Endothelial cell of coronary artery (primary cell): ENCODE results near the gene OR5T1. TPM values are rescaled to one million over a fixed set of nuclear protein-coding genes. Genes with fewer than 3 reads are reported as not detected.

Experiments
- total RNA-seq: library from RNA; depleted of rRNA; stranded (reverse); fragments of >200 nt; gene quantifications from 2 replicates; pipeline ENCODE4 v1.2.3, GENCODE V29; 2014

The OR5T1 gene
- total RNA-seq: not detected in 2 replicates

GRCh38 chr11:56273854-56274253 is at the start of gene OR5T1:
Gene OR5T1, plus strand, starts transcription at chr11:56274154. Its CDS starts 1,485 bp downstream, at chr11:56275639.

DNA sequence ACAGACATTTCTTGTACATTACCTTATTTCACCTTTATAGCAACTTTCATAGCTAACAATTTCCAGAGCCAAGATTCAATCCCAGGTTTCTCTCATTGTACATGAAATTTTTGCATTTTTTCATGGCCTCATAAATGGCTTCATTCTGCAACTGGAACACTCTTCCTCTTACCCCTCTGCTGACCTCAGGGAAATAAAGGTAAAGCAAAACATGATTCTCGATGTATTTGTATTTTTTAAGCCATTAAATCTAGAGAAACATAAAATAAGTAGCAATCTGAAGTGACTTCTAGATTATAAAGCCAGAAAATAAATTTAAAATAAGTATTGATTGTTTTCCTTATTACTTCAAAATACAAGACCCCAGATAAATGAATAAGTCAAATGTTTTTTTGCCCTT is 39.8 kb upstream of the OR5T1 start, which contains the start of gene OR5T2:
Gene OR5T2, minus strand, starts transcription at position 101 of the 400 bp plus-strand sequence. CDS start 1,193 bp downstream, outside the sequence.

DNA sequence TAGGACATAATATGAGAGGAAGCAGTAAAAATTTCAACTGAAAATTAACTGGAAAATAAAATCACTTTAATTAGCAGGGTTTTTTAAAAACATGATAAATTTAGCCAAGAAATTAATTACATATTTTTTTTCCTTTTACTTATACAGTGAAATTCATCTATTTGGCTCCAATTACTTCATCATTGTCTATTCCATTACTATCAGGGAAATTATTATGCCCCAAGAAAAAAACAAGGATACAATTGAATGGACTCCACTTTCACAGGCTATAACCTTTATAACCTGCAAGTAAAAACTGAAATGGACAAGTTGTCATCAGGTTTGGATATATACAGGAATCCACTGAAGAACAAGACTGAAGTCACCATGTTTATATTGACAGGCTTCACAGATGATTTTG is 22.0 kb upstream of the OR5T1 start, which contains the start of gene OR5T3:
Gene OR5T3, plus strand, starts transcription at position 301 of the 400 bp plus-strand sequence. Its CDS starts 0 bp downstream, at position 301.

DNA sequence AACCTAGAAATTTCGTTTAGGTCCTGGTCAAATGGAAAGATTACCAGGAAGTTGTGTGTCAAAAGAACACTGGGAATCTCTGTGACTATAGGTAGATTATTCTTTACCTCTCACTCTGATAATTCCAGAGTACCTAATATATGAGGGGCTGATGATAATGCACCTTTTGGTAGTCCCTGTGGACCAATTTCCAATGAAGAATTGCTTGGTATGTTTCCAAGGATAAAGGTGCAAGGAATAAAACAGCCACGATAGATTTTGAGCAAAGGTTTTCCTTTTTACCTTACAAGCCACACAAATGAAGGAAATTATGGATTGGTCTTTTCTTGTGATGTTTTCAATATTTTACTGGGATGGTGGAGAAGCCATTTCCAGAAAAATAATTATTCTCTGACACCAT is 18.2 kb downstream of the OR5T1 start, which contains the start of gene OR8H1:
Gene OR8H1, minus strand, starts transcription at position 101 of the 400 bp plus-strand sequence. CDS start 1,192 bp downstream, outside the sequence.

DNA sequence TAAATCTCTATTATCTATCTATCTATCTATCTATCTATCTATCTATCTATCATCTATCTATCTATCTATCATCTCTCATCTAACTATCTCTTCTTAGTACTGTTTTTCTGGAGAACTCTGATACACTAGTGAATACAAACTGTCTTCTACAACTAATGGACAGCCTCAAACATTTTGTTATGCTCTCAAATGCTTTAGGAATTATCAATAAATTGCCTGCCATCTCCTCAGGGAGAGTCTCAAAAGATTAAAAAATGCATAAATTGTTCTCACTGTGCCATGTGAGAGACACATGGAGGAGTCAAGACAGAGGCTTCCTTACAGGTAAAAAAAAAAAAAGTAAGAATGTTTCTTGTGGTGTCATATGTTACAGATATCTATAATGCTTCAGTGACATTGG is 40.9 kb downstream of the OR5T1 start, which contains the start of gene OR8K3:
Gene OR8K3, plus strand, starts transcription at position 301 of the 400 bp plus-strand sequence. CDS start 3,163 bp downstream, outside the sequence.

Other genes with a start within 250 kb of the OR5T1 start
- gene OR5AS1, start 246.5 kb upstream of the OR5T1 start, total RNA-seq: not detected in 2 replicates
- gene OR8I2, start 180.8 kb upstream of the OR5T1 start, total RNA-seq: not detected in 2 replicates
- not detected in 2 replicates for gene OR8H2, start 170.5 kb upstream of the OR5T1 start, total RNA-seq
- not detected in 2 replicates for gene OR8H3, start 151.8 kb upstream of the OR5T1 start, total RNA-seq
- gene OR8J3, start 134.0 kb upstream of the OR5T1 start, total RNA-seq: not detected in 2 replicates
- not detected in 2 replicates for gene OR8K5, start 113.8 kb upstream of the OR5T1 start, total RNA-seq
- not detected in 2 replicates for gene OR5J2, start 97.5 kb upstream of the OR5T1 start, total RNA-seq
- not detected in 2 replicates for gene OR5T2, start 39.9 kb upstream of the OR5T1 start, total RNA-seq
- not detected in 2 replicates for gene OR5T3, start 21.9 kb upstream of the OR5T1 start, total RNA-seq
- gene OR8H1, start 18.1 kb downstream of the OR5T1 start, total RNA-seq: not detected in 2 replicates
- gene OR8K3, start 41.0 kb downstream of the OR5T1 start, total RNA-seq: not detected in 2 replicates
- not detected in 2 replicates for gene OR8K1, start 71.9 kb downstream of the OR5T1 start, total RNA-seq
- not detected in 2 replicates for gene OR8J1, start 80.1 kb downstream of the OR5T1 start, total RNA-seq
- not detected in 2 replicates for gene OR8U1, start 101.5 kb downstream of the OR5T1 start, total RNA-seq
- gene OR5AL1, start 138.5 kb downstream of the OR5T1 start, total RNA-seq: not detected in 2 replicates
- gene OR5M3, start 199.2 kb downstream of the OR5T1 start, total RNA-seq: not detected in 2 replicates
- gene OR5M8, start 217.2 kb downstream of the OR5T1 start, total RNA-seq: not detected in 2 replicates